ENCODE data around the gene TENM4.

The TENM4 gene

GRCh38 chr11:79090191-79090705, 350.6 kb downstream of the TENM4 start:
- Histone ChIP-seq H3K27ac (ENCODE audit: extremely low read depth, low read depth, low read length) (no peak overlapping the region), H3K4me1 (ENCODE audit: control insufficient read depth, insufficient read depth, low read length) (no peaks in the 10 kb centered on the region), H3K4me3 (ENCODE audit: low read depth, low read length) (no peak overlapping the region), H3K9me3 (ENCODE audit: control insufficient read depth, insufficient read depth, low read depth, low read length) (no peaks in the 10 kb centered on the region), H3K36me3 (ENCODE audit: control insufficient read depth in 2 of 2, insufficient read depth in 1 of 2, low read length in 2 of 2) (no peaks in the 10 kb centered on the region)
- ChIA-PET POLR2A (no interaction called here), CTCF (interaction anchor here (3.0 kb wide), 1 partner anchor 10 kb away, joined by 10 read pairs; no protein-coding TSS in a partner anchor)
- TF ChIP-seq BCL11B (tag by site-specific recombination; IDR thresholded peaks at IDR 0.05; ENCODE audit: low read depth) (no peak), YY2 (tag by site-specific recombination; IDR thresholded peaks at IDR 0.05) (no peak), ZSCAN18 (tag by site-specific recombination; IDR thresholded peaks at IDR 0.05) (no peak), ZNF24 (tag by site-specific recombination; IDR thresholded peaks at IDR 0.05) (no peak), ZNF692 (tag by site-specific recombination; IDR thresholded peaks at IDR 0.05) (no peak)

- no peaks in the 10 kb centered on the region for H3K36me3 ChIP-seq (ENCODE audit: control insufficient read depth in 2 of 2, insufficient read depth in 1 of 2, low read length in 2 of 2)
- no peaks in the 10 kb centered on the region for H3K9me3 ChIP-seq (ENCODE audit: control insufficient read depth, insufficient read depth, low read depth, low read length)
- no peak overlapping the region for H3K4me3 ChIP-seq (ENCODE audit: low read depth, low read length)
- CTCF ChIA-PET: interaction anchor here (3.0 kb wide), 1 partner anchor 10 kb away, joined by 10 read pairs; no protein-coding TSS in a partner anchor
- H3K27ac ChIP-seq (ENCODE audit: extremely low read depth, low read depth, low read length): no peak overlapping the region
- H3K4me1 ChIP-seq (ENCODE audit: control insufficient read depth, insufficient read depth, low read length): no peaks in the 10 kb centered on the region
- POLR2A ChIA-PET: interaction anchor here (0.6 kb wide), 1 partner anchor 183 kb away, joined by 3 read pairs; no protein-coding TSS in a partner anchor
- TF ChIP-seq ZNF133 (tag by site-specific recombination; IDR thresholded peaks at IDR 0.05): no peak
- TF ChIP-seq HIC1 (tag by site-specific recombination; IDR thresholded peaks at IDR 0.05): no peak
- no peak for TF ChIP-seq ZNF24 (tag by site-specific recombination; IDR thresholded peaks at IDR 0.05)
- no peak for TF ChIP-seq ZNF513 (tag by site-specific recombination; IDR thresholded peaks at IDR 0.05)
- no peak for TF ChIP-seq SP7 (tag by site-specific recombination; IDR thresholded peaks at IDR 0.05)
- TF ChIP-seq HOXC10 (CRISPR knock-in tag; IDR thresholded peaks at IDR 0.05): no peak
- TF ChIP-seq ZNF394 (tag by site-specific recombination; IDR thresholded peaks at IDR 0.05; ENCODE audit: borderline replicate concordance): no peak
- no peak for TF ChIP-seq SP3 (tag by site-specific recombination; IDR thresholded peaks at IDR 0.05)
- no peak for TF ChIP-seq GLI4 (tag by site-specific recombination; IDR thresholded peaks at IDR 0.05)
- no peak for TF ChIP-seq ZNF114 (tag by site-specific recombination; IDR thresholded peaks at IDR 0.05)
- no peak for TF ChIP-seq ZNF280D (tag by site-specific recombination; IDR thresholded peaks at IDR 0.05)
- no peak for TF ChIP-seq ZNF768 (tag by site-specific recombination; IDR thresholded peaks at IDR 0.05)
- no peak for TF ChIP-seq ZNF292 (tag by site-specific recombination; IDR thresholded peaks at IDR 0.05; ENCODE audit: borderline replicate concordance, low read depth)
- no peak for TF ChIP-seq ZNF610 (tag by site-specific recombination; IDR thresholded peaks at IDR 0.05; ENCODE audit: borderline replicate concordance)
- TF ChIP-seq ZNF585B (tag by site-specific recombination; IDR thresholded peaks at IDR 0.05): no peak
- no peak for TF ChIP-seq ZNF623 (tag by site-specific recombination; IDR thresholded peaks at IDR 0.05)
Measured at GRCh38 chr11:79089601-79090000, 351.2 kb downstream of the TENM4 start.
